Measurements from ENCODE around the gene POLG2.

The POLG2 gene

DNA sequence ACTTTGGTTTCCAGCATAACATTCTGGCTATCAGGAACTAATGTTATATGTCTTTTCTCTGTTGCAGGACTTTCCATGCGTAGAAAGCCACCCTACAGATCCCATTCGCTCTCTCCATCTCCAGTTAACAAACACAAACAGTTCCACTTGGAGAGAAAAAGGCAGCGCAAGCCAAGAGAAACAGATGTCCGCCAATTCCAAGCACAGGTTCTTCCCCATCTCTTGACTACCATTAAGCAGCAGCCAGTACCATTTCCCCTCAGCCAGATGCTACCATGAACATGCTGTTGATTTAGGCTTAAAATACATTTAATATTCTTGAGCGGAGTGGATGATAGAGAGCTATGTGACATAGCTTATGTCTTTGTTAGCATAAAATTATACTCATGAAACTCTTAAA lies 32.4 kb upstream of the POLG2 start:
- DNase-seq (ENCODE audit: low read depth) = no peak
- peaks cover 96% of the 10 kb centered on the region for H3K36me3 ChIP-seq (ENCODE audit: control insufficient read depth, insufficient read depth, low read length, severe bottlenecking)
- no peak overlapping the region for H3K9ac ChIP-seq (ENCODE audit: low read length)
- H3K4me1 ChIP-seq (ENCODE audit: control insufficient read depth, insufficient read depth, low read length) = peaks cover 29% of the 10 kb centered on the region
- H3K4me3 ChIP-seq (ENCODE audit: low read length) = no peak overlapping the region
- no peaks in the 10 kb centered on the region for H3K27me3 ChIP-seq (replicated peaks; ENCODE audit: control insufficient read depth, insufficient read depth, low read length)
- H3K9me3 ChIP-seq (ENCODE audit: control insufficient read depth, low read length) = no peaks in the 10 kb centered on the region

DNA sequence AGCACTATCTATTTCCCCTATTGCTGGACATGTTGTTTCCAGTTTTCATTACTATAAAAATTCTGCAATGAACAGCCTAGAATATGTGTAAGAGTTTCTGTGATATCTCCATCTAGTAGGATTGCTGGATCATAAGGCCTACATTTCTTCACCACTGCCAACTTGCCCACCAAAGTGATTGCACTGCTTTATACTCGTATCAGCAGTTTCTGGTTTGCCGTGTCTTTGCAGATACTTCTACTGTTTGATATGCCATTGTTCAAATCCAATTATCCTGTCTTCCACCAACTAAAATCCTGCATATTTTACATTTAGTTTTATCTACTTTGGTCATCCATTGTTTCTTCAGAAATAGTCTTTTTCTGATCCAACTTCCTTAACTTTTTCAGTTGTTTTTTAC lies 31.1 kb upstream of the POLG2 start:
- H3K27me3 ChIP-seq (replicated peaks; ENCODE audit: control insufficient read depth, insufficient read depth, low read length) = no peaks in the 10 kb centered on the region
- no peaks in the 10 kb centered on the region for H3K9me3 ChIP-seq (ENCODE audit: control insufficient read depth, low read length)
- peaks cover 97% of the 10 kb centered on the region for H3K36me3 ChIP-seq (ENCODE audit: control insufficient read depth, insufficient read depth, low read length, severe bottlenecking)
- DNase-seq (ENCODE audit: low read depth) = no peak
- no peak overlapping the region for H3K9ac ChIP-seq (ENCODE audit: low read length)
- no peak overlapping the region for H3K4me3 ChIP-seq (ENCODE audit: low read length)
- H3K4me1 ChIP-seq (ENCODE audit: control insufficient read depth, insufficient read depth, low read length) = peaks cover 29% of the 10 kb centered on the region

DNA sequence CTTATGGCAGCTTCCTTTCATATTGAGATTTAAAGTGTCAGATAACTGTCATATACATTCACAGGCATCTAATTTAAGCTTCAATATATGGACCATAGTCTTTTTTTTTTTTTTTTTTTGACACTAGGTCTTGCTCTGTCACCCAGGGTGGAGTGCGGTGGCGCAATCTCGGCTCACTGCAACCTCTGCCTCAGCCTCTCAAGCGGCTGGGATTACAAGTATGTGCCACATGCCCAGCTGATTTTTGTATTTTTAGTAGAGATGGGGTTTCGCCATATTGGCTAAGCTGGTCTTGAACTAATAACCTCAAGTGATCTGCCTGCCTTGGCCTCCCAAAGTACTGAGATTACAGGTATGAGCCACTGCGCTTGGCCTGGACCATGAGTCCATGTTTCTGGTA lies 23.5 kb upstream of the POLG2 start:
- H3K4me3 ChIP-seq (ENCODE audit: low read length) = no peak overlapping the region
- no peak overlapping the region for H3K9ac ChIP-seq (ENCODE audit: low read length)
- no peak for DNase-seq (ENCODE audit: low read depth)
- H3K27me3 ChIP-seq (replicated peaks; ENCODE audit: control insufficient read depth, insufficient read depth, low read length) = no peaks in the 10 kb centered on the region
- H3K36me3 ChIP-seq (ENCODE audit: control insufficient read depth, insufficient read depth, low read length, severe bottlenecking) = peaks cover 90% of the 10 kb centered on the region
- H3K4me1 ChIP-seq (ENCODE audit: control insufficient read depth, insufficient read depth, low read length) = peaks cover 9% of the 10 kb centered on the region
- H3K9me3 ChIP-seq (ENCODE audit: control insufficient read depth, low read length) = no peaks in the 10 kb centered on the region

DNA sequence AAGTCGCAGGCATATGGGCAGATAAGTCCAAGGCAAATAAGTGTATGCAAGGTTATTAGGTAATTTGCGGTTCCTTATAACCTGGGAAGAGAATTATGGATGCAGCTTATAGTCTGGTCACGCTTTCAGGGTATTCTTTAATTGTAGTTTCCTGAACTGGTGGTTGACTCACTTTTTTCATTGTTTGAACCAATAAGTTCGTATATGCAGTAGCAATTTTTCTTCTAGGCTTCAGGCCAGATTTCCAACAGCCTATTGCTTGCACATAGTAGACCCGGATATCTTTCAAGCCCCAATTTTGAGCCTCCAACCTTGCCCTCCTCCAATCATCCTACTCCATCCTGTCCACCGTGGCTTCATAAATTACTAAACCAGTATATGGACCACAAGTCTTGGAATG lies 22.7 kb upstream of the POLG2 start:
- Histone ChIP-seq H3K9ac (ENCODE audit: low read length) (no peak overlapping the region), H3K27me3 (replicated peaks; ENCODE audit: control insufficient read depth, insufficient read depth, low read length) (no peaks in the 10 kb centered on the region), H3K4me1 (ENCODE audit: control insufficient read depth, insufficient read depth, low read length) (peaks cover 10% of the 10 kb centered on the region), H3K9me3 (ENCODE audit: control insufficient read depth, low read length) (no peaks in the 10 kb centered on the region), H3K36me3 (ENCODE audit: control insufficient read depth, insufficient read depth, low read length, severe bottlenecking) (peaks cover 90% of the 10 kb centered on the region), H3K4me3 (ENCODE audit: low read length) (no peak overlapping the region)
- no peak for DNase-seq (ENCODE audit: low read depth)

DNA sequence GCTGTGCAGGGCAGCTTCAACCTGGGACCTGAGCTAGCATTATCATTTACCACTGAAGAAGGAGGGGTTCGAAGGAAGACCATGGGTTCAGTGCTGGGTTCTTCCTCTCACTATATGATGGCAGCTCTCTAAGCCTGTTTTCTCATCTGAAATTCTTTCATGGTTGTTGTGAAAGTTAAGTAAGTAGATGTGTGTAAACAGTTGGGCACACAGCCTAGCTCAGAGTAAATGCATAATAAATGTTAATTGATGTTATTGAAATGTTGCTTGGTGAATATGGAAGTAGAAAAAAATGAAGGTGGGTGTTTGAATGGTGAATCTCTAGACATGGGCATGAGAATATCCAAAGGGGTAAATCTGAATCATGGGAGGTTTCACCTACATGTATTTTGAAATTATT lies 19.0 kb upstream of the POLG2 start:
- no peak for DNase-seq (ENCODE audit: low read depth)
- H3K9me3 ChIP-seq (ENCODE audit: control insufficient read depth, low read length) = no peaks in the 10 kb centered on the region
- no peaks in the 10 kb centered on the region for H3K27me3 ChIP-seq (replicated peaks; ENCODE audit: control insufficient read depth, insufficient read depth, low read length)
- H3K9ac ChIP-seq (ENCODE audit: low read length) = no peak overlapping the region
- peaks cover 87% of the 10 kb centered on the region for H3K36me3 ChIP-seq (ENCODE audit: control insufficient read depth, insufficient read depth, low read length, severe bottlenecking)
- H3K4me1 ChIP-seq (ENCODE audit: control insufficient read depth, insufficient read depth, low read length) = peaks cover 10% of the 10 kb centered on the region
- H3K4me3 ChIP-seq (ENCODE audit: low read length) = no peak overlapping the region

DNA sequence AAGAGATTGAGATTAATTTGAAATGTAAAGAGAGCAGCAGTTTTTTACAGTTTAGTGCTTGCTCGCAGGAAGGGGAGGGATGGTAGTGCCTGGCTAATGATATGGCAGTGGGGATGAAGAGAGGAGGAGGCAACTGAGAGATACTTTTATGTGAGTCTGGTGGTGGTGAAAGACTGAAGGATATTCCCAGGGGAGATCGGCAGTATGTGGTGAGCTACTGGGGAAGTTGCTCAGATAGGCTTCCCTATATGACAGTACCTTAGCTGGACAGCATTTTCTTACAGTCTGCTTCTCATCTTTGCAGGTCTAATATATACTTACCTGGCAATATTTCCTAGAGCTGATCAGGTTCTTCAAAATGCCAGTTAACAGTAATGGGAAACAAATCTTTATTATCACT lies 18.6 kb upstream of the POLG2 start:
- no peak for DNase-seq (ENCODE audit: low read depth)
- Histone ChIP-seq H3K36me3 (ENCODE audit: control insufficient read depth, insufficient read depth, low read length, severe bottlenecking) (peaks cover 87% of the 10 kb centered on the region), H3K9ac (ENCODE audit: low read length) (no peak overlapping the region)

DNA sequence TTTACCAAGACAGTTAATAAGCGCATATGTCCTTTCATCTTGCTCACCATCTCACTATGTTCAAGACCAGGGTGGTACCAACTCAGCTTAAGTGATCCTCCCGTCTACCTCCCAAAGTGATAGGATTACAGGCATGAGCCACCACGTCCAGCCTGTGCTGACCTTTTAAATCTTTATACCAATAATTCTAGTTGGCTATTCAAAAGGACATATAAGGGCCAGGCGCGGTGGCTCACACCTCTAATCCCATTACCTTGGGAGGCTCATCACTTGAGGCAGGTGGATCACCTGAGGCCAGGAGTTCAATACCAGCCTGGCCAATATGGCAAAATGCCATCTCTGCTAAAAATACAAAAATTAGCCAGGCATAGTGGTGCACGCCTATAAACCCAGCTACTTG lies 12.3 kb upstream of the POLG2 start:
- H3K27me3 ChIP-seq (replicated peaks; ENCODE audit: control insufficient read depth, insufficient read depth, low read length) = no peaks in the 10 kb centered on the region
- no peak for DNase-seq (ENCODE audit: low read depth)
- peaks cover 55% of the 10 kb centered on the region for H3K36me3 ChIP-seq (ENCODE audit: control insufficient read depth, insufficient read depth, low read length, severe bottlenecking)
- no peaks in the 10 kb centered on the region for H3K9me3 ChIP-seq (ENCODE audit: control insufficient read depth, low read length)
- H3K9ac ChIP-seq (ENCODE audit: low read length) = peak overlapping the region; percentile 29
- peaks cover 11% of the 10 kb centered on the region for H3K4me1 ChIP-seq (ENCODE audit: control insufficient read depth, insufficient read depth, low read length)
- no peak overlapping the region for H3K4me3 ChIP-seq (ENCODE audit: low read length)

More for the DNA sequence above, 18.6 kb upstream of the POLG2 start:
- no peaks in the 10 kb centered on the region for H3K27me3 ChIP-seq (replicated peaks; ENCODE audit: control insufficient read depth, insufficient read depth, low read length)
- H3K4me3 ChIP-seq (ENCODE audit: low read length) = no peak overlapping the region
- H3K9me3 ChIP-seq (ENCODE audit: control insufficient read depth, low read length) = no peaks in the 10 kb centered on the region
- peaks cover 7% of the 10 kb centered on the region for H3K4me1 ChIP-seq (ENCODE audit: control insufficient read depth, insufficient read depth, low read length)

DNA sequence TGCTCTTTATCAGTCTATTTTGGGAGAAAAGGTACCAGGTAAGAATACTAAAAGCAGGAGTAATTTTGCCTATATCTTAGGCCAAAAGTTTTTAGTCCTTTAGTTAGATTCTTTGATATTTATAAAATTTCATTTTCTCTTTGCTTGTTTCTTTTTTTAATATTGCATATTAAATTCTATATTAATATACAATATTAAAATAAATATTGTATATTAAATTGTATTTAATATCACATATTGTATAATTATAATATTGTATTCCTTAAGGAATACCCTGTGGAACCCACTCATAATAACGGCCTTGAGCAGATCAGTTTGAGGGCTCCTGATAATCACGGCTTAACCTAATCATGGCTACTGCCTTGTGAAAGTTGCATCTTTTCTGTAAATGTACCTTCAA lies 11.8 kb upstream of the POLG2 start:
- Histone ChIP-seq H3K9ac (ENCODE audit: low read length) (peak overlapping the region; percentile 100), H3K36me3 (ENCODE audit: control insufficient read depth, insufficient read depth, low read length, severe bottlenecking) (peaks cover 55% of the 10 kb centered on the region), H3K9me3 (ENCODE audit: control insufficient read depth, low read length) (no peaks in the 10 kb centered on the region), H3K4me1 (ENCODE audit: control insufficient read depth, insufficient read depth, low read length) (peaks cover 16% of the 10 kb centered on the region), H3K27me3 (replicated peaks; ENCODE audit: control insufficient read depth, insufficient read depth, low read length) (no peaks in the 10 kb centered on the region), H3K4me3 (ENCODE audit: low read length) (peak overlapping the region; percentile 93)
- no peak for DNase-seq (ENCODE audit: low read depth)

DNA sequence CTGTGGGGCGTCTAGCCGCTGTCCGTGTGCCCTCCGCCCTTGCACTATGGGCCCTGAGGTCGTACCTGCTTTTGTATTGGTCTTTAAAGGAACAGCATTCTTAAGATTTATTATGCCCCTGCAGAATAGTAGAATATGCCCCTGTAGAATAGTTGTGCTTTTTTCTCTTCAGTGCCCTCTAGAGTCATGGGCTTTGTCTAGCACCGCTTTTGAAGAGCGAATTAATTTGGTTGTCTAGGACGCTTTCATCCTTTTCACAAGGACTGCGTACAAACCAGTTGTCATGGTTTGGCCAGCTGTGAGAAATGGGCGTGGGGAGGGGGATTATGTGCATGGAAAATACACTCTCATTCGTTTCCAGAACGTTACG lies 10.5 kb upstream of the POLG2 start:
- Histone ChIP-seq H3K9ac (ENCODE audit: low read length) (peak overlapping the region; percentile 100), H3K9me3 (ENCODE audit: control insufficient read depth, low read length) (no peaks in the 10 kb centered on the region), H3K27me3 (replicated peaks; ENCODE audit: control insufficient read depth, insufficient read depth, low read length) (no peaks in the 10 kb centered on the region), H3K4me1 (ENCODE audit: control insufficient read depth, insufficient read depth, low read length) (peaks cover 28% of the 10 kb centered on the region), H3K36me3 (ENCODE audit: control insufficient read depth, insufficient read depth, low read length, severe bottlenecking) (peaks cover 55% of the 10 kb centered on the region), H3K4me3 (ENCODE audit: low read length) (peak overlapping the region; percentile 93)
- peak; percentile 90 for DNase-seq (ENCODE audit: low read depth)

DNA sequence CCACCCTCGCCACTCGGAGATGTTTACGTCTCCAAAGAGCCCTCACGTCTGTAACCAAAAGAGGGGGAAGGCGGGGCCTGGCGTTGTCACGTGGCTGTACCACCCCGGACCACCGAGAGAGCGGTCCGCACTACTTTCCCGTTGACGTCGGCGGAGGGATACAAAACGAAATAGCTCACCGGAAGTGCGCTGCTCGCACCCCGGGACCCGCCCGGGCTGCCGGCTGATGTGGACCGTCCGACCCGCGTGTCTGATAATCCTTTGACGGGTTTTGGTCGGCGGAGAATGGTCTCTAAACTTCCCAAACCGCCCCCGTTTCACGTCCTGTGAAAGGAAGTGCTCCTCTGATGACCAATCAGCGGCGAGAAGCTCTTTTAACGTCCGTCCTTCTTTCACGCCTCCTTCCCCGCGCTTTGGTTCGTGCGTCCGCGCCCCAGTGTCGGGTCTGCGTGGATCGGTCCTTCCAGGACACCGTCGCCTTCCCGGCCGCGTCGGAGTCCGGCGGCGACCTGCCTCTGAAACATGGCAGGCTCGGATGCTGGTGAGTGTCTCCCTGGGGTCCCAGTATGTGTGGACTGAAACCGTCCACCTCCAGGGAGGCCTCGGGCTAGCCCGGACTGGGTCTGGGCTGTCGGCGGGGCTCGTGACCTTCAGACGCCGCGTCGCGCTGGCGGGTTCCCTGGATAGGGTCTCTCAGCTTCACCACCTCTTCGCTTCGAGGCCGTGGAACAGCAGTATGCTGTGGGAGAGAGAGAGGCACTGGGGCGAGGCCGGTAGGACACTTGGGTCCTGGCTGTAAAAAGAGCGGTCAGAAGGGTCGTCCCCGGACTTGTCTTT lies 9.9 kb upstream of the POLG2 start, which contains the start of gene CEP95:
Gene CEP95 (plus strand): TSS at position 402 of the 837 bp plus-strand sequence. CDS start 121 bp downstream, at position 523.
- H3K36me3 ChIP-seq (ENCODE audit: control insufficient read depth, insufficient read depth, low read length, severe bottlenecking) = peaks cover 55% of the 10 kb centered on the region
- peak; percentile 98 for DNase-seq (ENCODE audit: low read depth)

DNA sequence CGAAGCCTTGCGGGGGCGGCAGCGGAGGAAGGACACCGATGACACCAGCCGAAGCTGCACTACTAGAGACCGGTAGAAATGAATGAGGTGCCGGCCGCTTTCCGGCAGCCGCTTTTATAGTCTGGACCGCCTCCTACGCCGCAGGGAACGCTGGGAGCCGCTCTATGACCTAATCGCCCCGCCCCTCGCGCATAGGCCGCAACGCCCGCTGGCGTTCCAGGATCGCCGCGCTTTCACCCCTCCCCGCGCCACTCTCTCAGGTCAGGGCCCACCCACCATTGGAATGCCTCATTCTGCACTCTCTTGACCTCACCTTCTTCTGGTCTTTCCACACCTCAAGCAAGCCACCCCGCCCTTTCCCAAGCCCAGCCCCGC lies 9.3 kb upstream of the POLG2 start, which contains the start of gene DDX5:
Gene DDX5 (minus strand): TSS at position 89 of the 375 bp plus-strand sequence. CDS start 170 bp downstream, outside the sequence.
- Histone ChIP-seq H3K9ac (ENCODE audit: low read length) (peak within 1 kb of the TSS; percentile 100), H3K4me1 (ENCODE audit: control insufficient read depth, insufficient read depth, low read length) (peaks cover 41% of the 10 kb centered on the region), H3K4me3 (ENCODE audit: low read length) (peak within 1 kb of the TSS; percentile 93), H3K9me3 (ENCODE audit: control insufficient read depth, low read length) (no peaks in the 10 kb centered on the region), H3K27me3 (replicated peaks; ENCODE audit: control insufficient read depth, insufficient read depth, low read length) (no peaks in the 10 kb centered on the region), H3K36me3 (ENCODE audit: control insufficient read depth, insufficient read depth, low read length, severe bottlenecking) (peaks cover 55% of the 10 kb centered on the region)
- peak; percentile 97 for DNase-seq (ENCODE audit: low read depth)

More for the DNA sequence above, 9.9 kb upstream of the POLG2 start, which contains the start of gene CEP95:
- Histone ChIP-seq H3K9me3 (ENCODE audit: control insufficient read depth, low read length) (no peaks in the 10 kb centered on the region), H3K4me3 (ENCODE audit: low read length) (peak within 1 kb of the TSS; percentile 93), H3K4me1 (ENCODE audit: control insufficient read depth, insufficient read depth, low read length) (peaks cover 34% of the 10 kb centered on the region), H3K27me3 (replicated peaks; ENCODE audit: control insufficient read depth, insufficient read depth, low read length) (no peaks in the 10 kb centered on the region), H3K9ac (ENCODE audit: low read length) (peak within 1 kb of the TSS; percentile 100)

Measured in adipocyte (in vitro differentiated cells).